RWPE2 (cell line): Measurements from ENCODE around the gene PEX3.

ENCODE experiments used
- ATAC-seq: fragments of 200-7000 bp; cut with Tn5 transposase; 3 replicates; pipeline ENCODE4 v1.9.1; 2021; ENCODE audit warnings: low read depth
- DNase-seq: peaks from one replicate; pipeline ENCODE4 v3.0.0-alpha.2; 2020; ENCODE audit warnings: low spot score
- H3K27ac ChIP-seq: fragments of 450-650 bp; 2 replicates; pipeline ENCODE4 v1.5.1; 2017; ENCODE audit warnings: mild to moderate bottlenecking; ENCODE audit not compliant: poor library complexity, severe bottlenecking
- H3K27me3 ChIP-seq: fragments of 250-450 bp; sonication (Bioruptor Pico); 2 replicates; pipeline ENCODE4 v1.5.1; 2021; ENCODE audit warnings: mild to moderate bottlenecking, moderate library complexity; ENCODE audit not compliant: insufficient read depth, poor library complexity, severe bottlenecking
- H3K36me3 ChIP-seq: fragments of 250-450 bp; sonication (Bioruptor Pico); 2 replicates; pipeline ENCODE4 v1.5.1; 2020; ENCODE audit warnings: low read depth, mild to moderate bottlenecking, moderate library complexity
- H3K4me1 ChIP-seq: fragments of 250-450 bp; sonication (Bioruptor Pico); 2 replicates; pipeline ENCODE4 v1.5.1; 2021; ENCODE audit warnings: mild to moderate bottlenecking, moderate library complexity; ENCODE audit not compliant: insufficient read depth, poor library complexity, severe bottlenecking
- H3K4me3 ChIP-seq: fragments of 250-450 bp; sonication (Bioruptor Pico); 2 replicates; pipeline ENCODE4 v1.5.1; 2021; ENCODE audit warnings: mild to moderate bottlenecking, moderate library complexity; ENCODE audit not compliant: severe bottlenecking
- H3K9me3 ChIP-seq: fragments of 250-450 bp; sonication (Bioruptor Pico); 2 replicates; pipeline ENCODE4 v1.5.1; 2021; ENCODE audit warnings: mild to moderate bottlenecking, moderate library complexity; ENCODE audit not compliant: severe bottlenecking
- CTCF ChIP-seq: fragments of 450-650 bp; IDR thresholded peaks from one replicate; pipeline ENCODE4 v1.5.1; 2017; ENCODE audit warnings: mild to moderate bottlenecking, moderate library complexity; ENCODE audit not compliant: poor library complexity, severe bottlenecking

PEX3 gene

GRCh38 chr6:143516690-143517446, 66.3 kb downstream of the PEX3 start:
- Histone ChIP-seq H3K27ac (no peak overlapping the region), H3K4me3 (no peak overlapping the region), H3K27me3 (no peaks in the 10 kb centered on the region), H3K4me1 (no peaks in the 10 kb centered on the region), H3K36me3 (no peaks in the 10 kb centered on the region), H3K9me3 (no peaks in the 10 kb centered on the region)
- DNase-seq (no peak), ATAC-seq (no peak)
- no peak for TF ChIP-seq CTCF

GRCh38 chr6:143517447-143517773, 66.8 kb downstream of the PEX3 start:
- H3K4me1 ChIP-seq: no peaks in the 10 kb centered on the region
- H3K36me3 ChIP-seq: no peaks in the 10 kb centered on the region
- H3K27ac ChIP-seq: no peak overlapping the region
- DNase-seq (no peak), ATAC-seq (no peak)
- TF ChIP-seq CTCF: no peak
- no peaks in the 10 kb centered on the region for H3K9me3 ChIP-seq
- no peaks in the 10 kb centered on the region for H3K27me3 ChIP-seq
- no peak overlapping the region for H3K4me3 ChIP-seq

- H3K4me1 ChIP-seq: no peaks in the 10 kb centered on the region
- H3K27ac ChIP-seq: no peak overlapping the region
- no peaks in the 10 kb centered on the region for H3K9me3 ChIP-seq
- no peak for ATAC-seq
- H3K27me3 ChIP-seq: no peaks in the 10 kb centered on the region
- no peak overlapping the region for H3K4me3 ChIP-seq
- no peaks in the 10 kb centered on the region for H3K36me3 ChIP-seq
- no peak for TF ChIP-seq CTCF
- no peak for DNase-seq
Observed at GRCh38 chr6:143522039-143522600, 71.5 kb downstream of the PEX3 start.

GRCh38 chr6:143525356-143525755, 74.8 kb downstream of the PEX3 start:
- Histone ChIP-seq H3K27me3 (no peaks in the 10 kb centered on the region), H3K9me3 (no peaks in the 10 kb centered on the region), H3K4me1 (no peaks in the 10 kb centered on the region), H3K27ac (no peak overlapping the region), H3K4me3 (no peak overlapping the region), H3K36me3 (no peaks in the 10 kb centered on the region)
- ATAC-seq: no peak
- DNase-seq: no peak
- no peak for TF ChIP-seq CTCF

GRCh38 chr6:143527677-143528076, 77.1 kb downstream of the PEX3 start:
- DNase-seq (no peak), ATAC-seq (no peak)
- Histone ChIP-seq H3K27ac (no peak overlapping the region), H3K9me3 (no peaks in the 10 kb centered on the region), H3K36me3 (no peaks in the 10 kb centered on the region), H3K4me3 (no peak overlapping the region), H3K4me1 (no peaks in the 10 kb centered on the region), H3K27me3 (no peaks in the 10 kb centered on the region)
- TF ChIP-seq CTCF: no peak
